ENCODE results near the gene KCND3.

KCND3 gene

DNA sequence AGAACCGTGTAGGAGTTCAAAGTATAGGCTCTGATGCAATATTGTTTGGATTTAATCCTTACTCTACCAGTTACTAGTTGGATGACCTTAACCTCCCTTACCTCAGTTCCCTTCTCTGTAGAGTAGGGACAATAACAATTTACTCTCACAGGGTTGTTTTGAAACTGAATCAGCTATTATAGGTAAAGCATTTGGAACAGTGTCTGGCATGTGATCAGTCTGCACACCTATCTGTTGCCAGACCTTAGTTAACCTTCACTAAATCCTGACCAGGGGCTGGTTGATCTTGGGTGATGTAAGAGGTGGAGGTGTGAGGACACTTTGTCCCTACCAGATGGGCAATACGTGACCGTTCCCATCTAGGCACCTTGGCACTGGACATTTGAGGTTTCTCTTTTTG is 126.9 kb downstream of the KCND3 start:
- DNase-seq (ENCODE audit: low read depth), result no peak
- TF ChIP-seq CTCF (IDR thresholded peaks at IDR 0.05; ENCODE audit: low read length, missing control alignments), result no peak
- H3K4me3 ChIP-seq (replicated peaks; ENCODE audit: low read depth, low read length), result no peak overlapping the region

DNA sequence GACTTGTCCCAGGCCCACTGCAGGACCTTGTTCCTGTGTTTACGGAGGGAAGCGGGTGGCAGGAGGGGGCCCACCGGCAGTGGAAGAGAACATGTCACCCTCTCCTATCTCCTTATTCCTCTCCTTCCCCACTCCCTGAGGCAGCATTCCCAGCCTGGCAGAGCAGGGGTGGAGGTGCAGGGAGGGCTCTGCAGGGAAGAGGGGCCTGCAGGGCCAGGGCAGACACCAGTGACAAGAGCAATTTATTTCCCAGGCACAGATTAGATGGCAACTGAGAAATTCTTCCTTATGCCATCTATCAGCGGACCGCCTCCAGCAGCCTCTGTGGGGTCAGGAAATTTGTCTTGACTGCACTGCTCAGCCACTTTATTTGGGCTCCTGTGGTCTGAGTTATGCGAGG is 127.9 kb downstream of the KCND3 start:
- no peak for TF ChIP-seq CTCF (IDR thresholded peaks at IDR 0.05; ENCODE audit: low read length, missing control alignments)
- DNase-seq (ENCODE audit: low read depth), result no peak

GRCh38 chr1:111857194-111857651 is 132.2 kb downstream of the KCND3 start:
- no peak for TF ChIP-seq CTCF (IDR thresholded peaks at IDR 0.05; ENCODE audit: low read length, missing control alignments)
- no peak for DNase-seq (ENCODE audit: low read depth)
- no peak overlapping the region for H3K4me3 ChIP-seq (replicated peaks; ENCODE audit: low read depth, low read length)

More for the DNA sequence above, 127.9 kb downstream of the KCND3 start:
- H3K4me3 ChIP-seq (replicated peaks; ENCODE audit: low read depth, low read length), result no peak overlapping the region

GRCh38 chr1:111856411-111857185 is 132.9 kb downstream of the KCND3 start:
- no peak for TF ChIP-seq CTCF (IDR thresholded peaks at IDR 0.05; ENCODE audit: low read length, missing control alignments)
- no peak overlapping the region for H3K4me3 ChIP-seq (replicated peaks; ENCODE audit: low read depth, low read length)
- DNase-seq (ENCODE audit: low read depth), result no peak

DNA sequence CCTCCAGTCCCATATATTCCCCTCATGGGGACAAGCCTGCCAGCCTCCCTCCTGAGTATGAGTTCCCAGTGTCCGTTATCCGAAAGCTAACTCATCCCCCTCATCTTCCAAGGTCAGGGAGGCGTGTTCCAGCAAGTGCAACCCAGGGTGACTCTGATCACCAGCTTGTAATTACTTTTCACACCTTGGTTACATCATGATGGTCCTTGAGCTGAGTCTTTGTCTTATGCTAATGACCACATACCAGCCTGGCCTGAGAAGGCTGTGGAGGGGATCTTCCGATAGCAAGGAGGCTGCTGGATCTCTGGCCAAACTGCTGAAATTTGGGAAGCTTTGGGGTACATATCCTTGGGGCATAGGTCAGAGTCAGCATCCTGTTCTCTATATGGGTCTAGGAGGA is 134.2 kb downstream of the KCND3 start:
- no peak for TF ChIP-seq CTCF (IDR thresholded peaks at IDR 0.05; ENCODE audit: low read length, missing control alignments)
- no peak for DNase-seq (ENCODE audit: low read depth)
- no peak overlapping the region for H3K4me3 ChIP-seq (replicated peaks; ENCODE audit: low read depth, low read length)

DNA sequence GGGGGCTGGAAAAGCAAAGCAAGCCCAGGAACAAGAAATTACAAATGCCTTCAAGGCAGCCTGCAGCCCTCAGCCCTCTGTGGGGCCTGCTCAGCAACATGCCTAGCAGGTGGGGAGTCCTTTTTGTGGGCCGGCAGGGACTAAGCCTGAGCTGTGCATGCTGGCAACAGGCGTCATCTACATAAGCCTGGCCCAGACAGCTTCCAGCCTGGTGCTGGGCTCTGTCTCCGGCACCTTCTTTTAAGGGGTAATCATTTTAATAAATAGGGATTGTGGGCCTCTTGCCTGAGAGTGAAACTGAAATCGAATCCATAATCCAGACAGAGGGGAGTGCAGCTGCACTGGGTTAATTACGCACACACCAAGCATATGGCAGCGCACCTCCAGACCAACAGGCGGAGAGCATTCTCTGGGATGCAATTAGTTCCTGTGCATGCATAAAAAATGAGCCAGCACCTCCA is 137.2 kb downstream of the KCND3 start:
- TF ChIP-seq CTCF (IDR thresholded peaks at IDR 0.05; ENCODE audit: low read length, missing control alignments), result no peak
- no peak overlapping the region for H3K4me3 ChIP-seq (replicated peaks; ENCODE audit: low read depth, low read length)
- DNase-seq (ENCODE audit: low read depth), result no peak

GRCh38 chr1:111851552-111851951 is 137.9 kb downstream of the KCND3 start:
- no peak for DNase-seq (ENCODE audit: low read depth)
- TF ChIP-seq CTCF (IDR thresholded peaks at IDR 0.05; ENCODE audit: low read length, missing control alignments), result no peak
- H3K4me3 ChIP-seq (replicated peaks; ENCODE audit: low read depth, low read length), result no peak overlapping the region
